SK-N-SH (cell line): ENCODE data around the gene FAM20C. TPM values are rescaled to one million over a fixed set of nuclear protein-coding genes. Genes with fewer than 3 reads are reported as not detected.
A peak's percentile ranks its signal among the peaks of the same experiment; 100 is the strongest.

Experiments
- CTCF ChIA-PET: fragments of 300-600, 350-600 bp; formaldehyde crosslinking; extraction: SDS; loops from one replicate; lab custom pipeline; 2021; lab: Yijun Ruan, JAX
- POLR2A ChIA-PET: fragments of 350-600 bp; sonication (Branson Sonifier 250); formaldehyde crosslinking; extraction: SDS; loops from one replicate; lab custom pipeline; 2020; ENCODE audit warnings: antibody characterized with exemption, inconsistent platforms; lab: Yijun Ruan, JAX
- DNase-seq: peaks from one replicate; pipeline ENCODE4 v3.0.0; 2012
- H2AFZ ChIP-seq: fragments of 200-600 bp; sonication (generic); 2 replicates; pipeline ENCODE4 v1.8.1; 2016; ENCODE audit warnings: antibody characterized with exemption, mild to moderate bottlenecking, low read depth
- H3F3A ChIP-seq: fragments of 200-600 bp; sonication (generic); replicated peaks from 2 replicates; pipeline ENCODE3; 2016; ENCODE audit warnings: antibody characterized with exemption, mild to moderate bottlenecking; ENCODE audit not compliant: insufficient read depth
- H3K27ac ChIP-seq, 2 experiments: fragments of 200-500 bp in 1 of 2; fragments of 200-600 bp in 1 of 2; sonication (Bioruptor generic) in 1 of 2; sonication (generic), shearing (Covaris generic) in 1 of 2; 2 replicates each; pipeline versions ENCODE4 v1.5.1 to v1.6.1; 2014 to 2016; ENCODE audit warnings: low read depth in 2 of 2, inconsistent platforms in 1 of 2, low read length in 1 of 2, mild to moderate bottlenecking in 1 of 2, mixed read lengths in 1 of 2
- H3K27me3 ChIP-seq: fragments of 200-600 bp; sonication (generic), shearing (Covaris generic); 2 replicates; pipeline ENCODE4 v1.6.1; 2016; ENCODE audit warnings: mixed run types; ENCODE audit not compliant: insufficient read depth
- H3K36me3 ChIP-seq, 2 experiments: fragments of 200-500 bp in 1 of 2; fragments of 200-600 bp in 1 of 2; sonication (Bioruptor generic) in 1 of 2; sonication (generic) in 1 of 2; replicated peaks in 1 of 2; 2 replicates each; pipeline versions ENCODE3 to v1.5.1; 2014 to 2016; ENCODE audit warnings: low read length in 1 of 2, mild to moderate bottlenecking in 1 of 2; ENCODE audit not compliant: insufficient read depth in 2 of 2, control insufficient read depth in 1 of 2
- H3K4me1 ChIP-seq, 2 experiments: fragments of 200-500 bp in 1 of 2; fragments of 200-600 bp in 1 of 2; sonication (Bioruptor generic) in 1 of 2; sonication (generic), shearing (Covaris generic) in 1 of 2; 2 replicates each; pipeline versions ENCODE4 v1.5.1 to v1.6.1; 2014 to 2016; ENCODE audit warnings: low read depth in 1 of 2, low read length in 1 of 2, mixed run types in 1 of 2; ENCODE audit not compliant: insufficient read depth in 2 of 2, control insufficient read depth in 1 of 2
- H3K4me2 ChIP-seq: fragments of 200-600 bp; sonication (generic), shearing (Covaris generic); 2 replicates; pipeline ENCODE4 v1.6.1; 2017; ENCODE audit warnings: mixed run types
- H3K4me3 ChIP-seq, 2 experiments: fragments of 200-500 bp in 1 of 2; fragments of 200-600 bp in 1 of 2; sonication (Bioruptor generic) in 1 of 2; sonication (generic), shearing (Covaris generic) in 1 of 2; 2 replicates each; pipeline versions ENCODE4 v1.5.1 to v1.8.1; 2014 to 2016; ENCODE audit warnings: low read depth in 2 of 2, inconsistent platforms in 1 of 2, low read length in 1 of 2, mild to moderate bottlenecking in 1 of 2, mixed read lengths in 1 of 2, moderate library complexity in 1 of 2
- H3K79me2 ChIP-seq: fragments of 200-600 bp; sonication (generic); 2 replicates; pipeline ENCODE4 v1.8.1; 2017; ENCODE audit warnings: mild to moderate bottlenecking; ENCODE audit not compliant: insufficient read depth
- H3K9ac ChIP-seq: fragments of 200-600 bp; sonication (generic); 2 replicates; pipeline ENCODE4 v1.6.1; 2017; ENCODE audit warnings: mixed run types
- H3K9me2 ChIP-seq: fragments of 200-600 bp; sonication (generic); 2 replicates; pipeline ENCODE4 v1.6.1; 2017; ENCODE audit warnings: mixed run types
- H3K9me3 ChIP-seq: fragments of 200-600 bp; sonication (generic); 2 replicates; pipeline ENCODE4 v1.6.1; 2017; ENCODE audit warnings: mixed run types, mild to moderate bottlenecking, moderate library complexity
- H4K20me1 ChIP-seq: fragments of 200-600 bp; sonication (generic); 2 replicates; pipeline ENCODE4 v1.6.1; 2017; ENCODE audit warnings: mild to moderate bottlenecking, mixed run types; ENCODE audit not compliant: insufficient read depth
- ELF1 ChIP-seq: IDR thresholded peaks from 2 replicates; pipeline ENCODE4 v1.4.0; 2012
- FOSL2 ChIP-seq: IDR thresholded peaks from 2 replicates; pipeline ENCODE4 v1.4.0; 2012; ENCODE audit warnings: low read depth, mild to moderate bottlenecking, moderate library complexity, borderline replicate concordance
- JUND ChIP-seq: IDR thresholded peaks from 2 replicates; pipeline ENCODE4 v1.4.0; 2012
- MAX ChIP-seq: IDR thresholded peaks from 2 replicates; pipeline ENCODE4 v1.4.0; 2012; ENCODE audit warnings: low read depth
- NFIC ChIP-seq: IDR thresholded peaks from 2 replicates; pipeline ENCODE4 v1.4.0; 2012; ENCODE audit warnings: borderline replicate concordance
- NRF1 ChIP-seq: IDR thresholded peaks from 2 replicates; pipeline ENCODE4 v1.6.1; 2012; ENCODE audit warnings: low read depth, mild to moderate bottlenecking, low read length
- RAD21 ChIP-seq: IDR thresholded peaks from 2 replicates; pipeline ENCODE4 v1.6.1; 2012; ENCODE audit warnings: mild to moderate bottlenecking, low read length
- REST ChIP-seq: IDR thresholded peaks from 2 replicates; pipeline ENCODE4 v1.6.1; 2012; ENCODE audit warnings: mild to moderate bottlenecking, low read depth, low read length, moderate library complexity
- SMC3 ChIP-seq: IDR thresholded peaks from 2 replicates; pipeline ENCODE4 v1.6.1; 2012; ENCODE audit warnings: low read depth, low read length, improper control_type of control experiment
- YY1 ChIP-seq: IDR thresholded peaks from 2 replicates; pipeline ENCODE4 v1.4.0; 2012; ENCODE audit warnings: low read depth, mild to moderate bottlenecking
- WGBS: methylation state at CpG from one replicate; pipeline ENCODE4 v1.1.6; 2017; ENCODE audit warnings: low lambda C conversion rate; 5-methylcytosine and 5-hydroxymethylcytosine counted together
- polyA plus RNA-seq, 3 experiments: library from polyadenylated mRNA; depleted of rRNA; stranded (reverse); fragments of >200 nt; gene quantifications; 2 replicates each; pipeline ENCODE4 v1.2.3, GENCODE V29; 2012

FAM20C gene
- polyA plus RNA-seq, 1 of the 3 experiments (the other 2 are of a cell fraction) = 12.7 TPM

GRCh38 chr7:163298-163695, 29.1 kb upstream of the FAM20C start (continued):
- no peak for TF ChIP-seq FOSL2
- no peak for TF ChIP-seq JUND

- no peaks in the 10 kb centered on the region for H3K9me2 ChIP-seq
- TF ChIP-seq YY1 (no peak), MAX (no peak), RAD21 (no peak), REST (no peak), NRF1 (no peak), FOSL2 (no peak), SMC3 (no peak), ELF1 (no peak), NFIC (no peak)
- 75% methylated on average over 20 of the region's 34 CpGs for WGBS
Measured at GRCh38 chr7:163971-164881, 28.1 kb upstream of the FAM20C start.

More at GRCh38 chr7:163971-164881, 28.1 kb upstream of the FAM20C start:
- no peaks in the 10 kb centered on the region for H3F3A ChIP-seq
- no peak overlapping the region for H2AFZ ChIP-seq
- no peaks in the 10 kb centered on the region for H3K36me3 ChIP-seq
- CTCF ChIA-PET = interaction anchor here (0.6 to 1.6 kb wide), 2 partner anchors 18 to 157 kb away, joined by 3 to 4 read pairs; no protein-coding TSS in a partner anchor
- peak overlapping the region in 1 of 2 experiments; percentile 25; a peak in 1 of 4 replicates for H3K27ac ChIP-seq
- no peak overlapping the region for H3K4me2 ChIP-seq
- DNase-seq = no peak
- H3K4me3 ChIP-seq = no peak overlapping the region
- H3K9me3 ChIP-seq = no peaks in the 10 kb centered on the region
- no peaks in the 10 kb centered on the region for H3K79me2 ChIP-seq
- peaks cover 48% of the 10 kb centered on the region for H3K27me3 ChIP-seq
- H3K4me1 ChIP-seq = peaks cover 0 to 68% of the 10 kb centered on the region in 2 experiments; a peak in 2 of 4 replicates
- POLR2A ChIA-PET = no interaction called here
- no peaks in the 10 kb centered on the region for H4K20me1 ChIP-seq
- H3K9ac ChIP-seq = no peak overlapping the region
